ENCODE data around the gene CD180. TPM values are rescaled to one million over a fixed set of nuclear protein-coding genes. Genes with fewer than 3 reads are reported as not detected.

CD180 gene
- total RNA-seq, result 1 to 10 TPM in 1 of 2 donors, under 1 TPM in 1; 0.68 to 1.6 TPM
- long read RNA-seq, result 0 reads

DNA sequence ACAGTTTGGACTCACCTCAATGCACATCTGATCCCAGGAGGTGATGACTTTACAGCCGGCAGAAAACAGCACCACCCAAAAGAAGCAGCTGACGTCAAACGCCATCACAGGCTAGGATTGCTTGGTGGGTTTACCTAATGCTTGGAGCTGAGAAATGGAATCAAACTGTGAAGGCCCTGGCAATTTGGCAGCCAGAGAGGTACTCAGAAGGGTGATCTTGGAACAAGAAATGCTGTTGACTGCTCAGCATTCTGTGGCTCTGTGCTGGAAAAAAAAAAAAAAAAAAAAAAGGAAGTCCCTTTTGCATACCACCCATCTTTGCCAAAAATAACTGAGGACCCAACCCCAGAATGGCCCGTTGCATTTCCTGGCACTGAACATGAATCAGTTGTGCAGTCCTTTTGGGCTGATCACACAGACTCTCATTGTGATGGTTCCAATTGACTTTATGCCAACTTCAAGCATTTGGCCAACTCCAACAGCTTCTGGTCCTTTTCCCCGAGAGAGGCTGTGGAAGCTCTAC is at the start of gene CD180:
Gene CD180 (minus strand): TSS at position 263 of the 523 bp plus-strand sequence. CDS start 158 bp downstream, at position 105.
- peak; percentile 64 to 76 for ATAC-seq
- intact Hi-C loops (cut with DNase I), result no loop called here
- peak; percentile 44 for DNase-seq

DNA sequence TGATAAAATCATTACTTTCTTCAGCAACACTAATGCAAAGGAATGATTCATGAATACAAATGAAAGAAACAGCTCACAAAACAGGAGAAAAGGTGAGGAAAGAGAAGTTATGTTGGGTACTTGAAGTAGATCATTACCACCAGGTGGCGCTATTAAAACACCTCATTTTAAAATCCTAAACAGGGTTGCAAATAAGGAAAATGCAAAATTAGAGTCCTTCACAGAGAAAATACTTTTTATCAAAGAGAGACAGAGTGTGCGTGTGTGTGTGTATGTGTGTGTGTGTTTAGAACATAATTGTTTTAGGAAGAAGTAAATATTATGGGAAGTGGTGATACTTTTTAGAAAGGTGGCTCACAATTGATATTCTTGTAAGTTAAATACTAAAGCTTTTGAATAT is 49.5 kb upstream of the CD180 start:
- ATAC-seq, result peak; percentile 44 to 61
- DNase-seq, result no peak
- intact Hi-C loops (cut with DNase I), result loop anchor here (5.0 to 10.0 kb wide), 3 partner anchors 409 to 1211 kb away; no protein-coding TSS in a partner anchor

DNA sequence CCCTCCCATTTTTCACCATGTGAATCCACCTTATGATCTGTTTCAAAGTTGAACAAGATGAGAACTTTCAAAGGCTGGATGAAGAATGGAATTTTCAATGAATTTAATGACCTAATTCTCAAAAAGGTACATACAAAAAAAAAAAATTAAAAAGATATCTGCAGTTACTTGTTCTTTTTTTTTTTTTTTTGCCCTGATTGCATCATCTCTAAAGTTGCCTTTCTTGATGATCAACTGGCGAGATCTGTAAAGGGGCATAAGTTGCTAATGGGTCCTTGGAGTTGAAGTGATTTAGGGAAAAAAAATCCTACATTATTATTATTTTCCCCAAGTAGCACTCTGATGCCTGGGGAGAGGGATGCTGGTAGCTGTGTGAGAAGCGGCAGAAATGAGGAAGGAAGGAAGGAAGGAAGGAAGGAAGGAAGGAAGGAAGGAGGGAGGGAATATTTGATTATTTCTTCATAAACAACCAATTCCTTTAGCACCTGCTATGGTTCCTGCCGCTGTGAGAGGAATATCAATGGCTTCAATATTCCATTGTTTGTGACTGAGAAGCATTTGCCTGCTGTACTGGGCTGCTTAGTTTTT is 48.8 kb upstream of the CD180 start:
- intact Hi-C loops (cut with DNase I), result loop anchor here (2.0 to 10.0 kb wide), 4 partner anchors 409 to 1212 kb away; no protein-coding TSS in a partner anchor
- DNase-seq (no peak), ATAC-seq (peak in 1 of 2 donors; percentile 13)

DNA sequence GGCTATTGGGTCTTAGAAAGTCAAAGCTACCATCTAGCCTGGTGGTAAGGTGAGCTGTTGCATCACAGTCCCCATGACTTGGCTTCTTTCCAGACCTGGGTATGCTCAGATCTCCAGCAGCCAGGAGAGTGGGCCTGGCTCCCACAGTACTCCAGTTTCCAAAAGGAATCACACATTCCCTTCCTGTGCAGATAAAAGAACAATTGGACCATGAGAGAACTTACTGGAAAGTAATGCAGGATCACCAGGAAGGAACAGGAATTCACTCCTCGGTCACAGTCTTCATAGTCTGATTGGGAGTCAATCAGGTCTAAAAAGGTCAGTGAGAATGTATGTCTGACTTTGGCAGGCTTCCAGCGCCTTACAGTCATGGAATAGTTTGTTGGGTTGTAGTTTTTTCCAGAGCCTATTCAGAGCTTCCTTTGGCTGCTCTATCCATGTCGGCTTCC is 47.8 kb upstream of the CD180 start:
- intact Hi-C loops (cut with DNase I), result loop anchor here (2.0 to 10.0 kb wide), 3 partner anchors 410 to 1010 kb away; no protein-coding TSS in a partner anchor
- ATAC-seq (peak in 1 of 2 donors; percentile 56), DNase-seq (peak; percentile 67)

DNA sequence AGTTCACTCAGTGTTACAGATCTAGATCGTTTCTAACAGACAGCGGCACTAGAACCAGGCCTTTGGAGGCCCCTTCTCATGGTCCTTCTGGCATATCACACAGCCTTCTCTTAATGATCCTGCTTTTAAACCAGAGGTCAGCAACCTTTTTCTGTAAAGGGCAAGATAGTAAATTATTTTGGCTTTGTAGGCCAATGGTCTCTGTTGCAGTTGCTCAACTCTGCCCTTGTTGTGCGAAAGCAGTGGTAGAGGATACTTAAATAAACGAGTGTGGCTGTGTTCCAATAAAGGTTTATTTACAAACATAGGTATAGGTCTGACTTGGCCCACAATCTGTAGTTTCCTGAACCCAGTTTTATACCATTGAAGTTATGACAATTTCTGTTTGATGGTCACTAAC is 47.3 kb upstream of the CD180 start:
- DNase-seq (no peak), ATAC-seq (no peak)
- intact Hi-C loops (cut with DNase I), result loop anchor here (2.0 to 10.0 kb wide), 3 partner anchors 411 to 1011 kb away; no protein-coding TSS in a partner anchor

DNA sequence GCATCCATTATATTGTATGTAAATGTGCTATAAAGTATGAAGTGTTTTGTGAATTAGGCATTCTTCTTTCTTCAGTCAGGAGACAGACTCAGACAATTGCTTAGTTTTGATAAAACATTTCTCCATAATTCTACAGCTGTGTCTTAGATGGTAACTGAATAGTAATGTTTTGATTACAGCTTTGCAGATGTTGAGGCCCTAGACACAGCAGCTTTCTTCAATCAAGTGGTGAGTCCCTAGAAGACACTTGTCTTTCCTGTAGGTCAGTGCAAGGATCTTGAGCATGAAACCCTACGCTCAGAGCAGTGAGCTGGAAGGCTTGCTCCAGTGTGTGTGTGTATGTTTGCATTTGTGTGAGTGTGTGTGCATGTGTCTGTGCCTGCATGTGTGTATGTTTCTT is 46.8 kb upstream of the CD180 start:
- intact Hi-C loops (cut with DNase I), result loop anchor here (10.0 kb wide), 2 partner anchors 411 to 1011 kb away; no protein-coding TSS in a partner anchor
- DNase-seq (no peak), ATAC-seq (peak in 1 of 2 donors; percentile 30)

DNA sequence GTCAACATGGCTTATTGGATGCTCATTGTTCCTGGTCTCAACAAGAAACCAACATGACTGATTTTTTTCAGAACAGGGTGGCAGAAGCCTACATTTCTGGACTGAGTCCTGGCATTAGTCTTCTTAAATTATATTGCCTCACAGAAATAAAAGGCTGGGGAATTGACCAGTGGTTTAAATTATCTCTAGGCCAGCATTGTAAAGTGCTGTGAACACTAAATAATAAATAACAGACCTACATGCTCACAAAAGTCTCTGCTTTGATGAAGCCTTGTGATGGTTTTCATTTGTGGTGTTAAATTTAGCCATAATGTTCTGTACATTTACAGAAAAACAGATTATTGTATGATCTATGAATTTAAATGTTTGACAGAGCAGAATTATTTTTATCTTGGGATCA is 44.7 kb upstream of the CD180 start:
- intact Hi-C loops (cut with DNase I), result loop anchor here (10.0 kb wide), 2 partner anchors 413 to 1013 kb away; no protein-coding TSS in a partner anchor
- DNase-seq (no peak), ATAC-seq (no peak)

DNA sequence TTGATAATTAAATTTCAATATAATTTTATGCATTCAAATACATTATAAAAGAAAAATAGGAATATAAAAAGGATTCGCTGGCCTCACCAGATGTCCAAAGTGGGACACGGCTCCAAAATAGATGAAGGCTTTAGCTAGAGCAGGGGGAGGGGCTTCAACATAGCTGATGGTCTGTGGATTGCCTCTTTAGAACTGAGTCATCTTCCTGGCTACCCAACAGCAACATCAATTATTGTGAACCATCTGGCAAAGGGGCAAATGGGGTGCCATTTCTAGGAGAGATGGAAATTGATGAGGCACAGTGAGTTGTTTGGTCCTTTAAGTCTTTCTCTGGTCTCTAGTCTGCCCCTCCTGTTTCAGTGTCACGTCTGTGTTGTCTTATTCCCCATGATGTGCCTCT is 44.2 kb upstream of the CD180 start:
- intact Hi-C loops (cut with DNase I), result loop anchor here (10.0 kb wide), 2 partner anchors 414 to 1014 kb away; no protein-coding TSS in a partner anchor
- DNase-seq, result no peak
- no peak for ATAC-seq

DNA sequence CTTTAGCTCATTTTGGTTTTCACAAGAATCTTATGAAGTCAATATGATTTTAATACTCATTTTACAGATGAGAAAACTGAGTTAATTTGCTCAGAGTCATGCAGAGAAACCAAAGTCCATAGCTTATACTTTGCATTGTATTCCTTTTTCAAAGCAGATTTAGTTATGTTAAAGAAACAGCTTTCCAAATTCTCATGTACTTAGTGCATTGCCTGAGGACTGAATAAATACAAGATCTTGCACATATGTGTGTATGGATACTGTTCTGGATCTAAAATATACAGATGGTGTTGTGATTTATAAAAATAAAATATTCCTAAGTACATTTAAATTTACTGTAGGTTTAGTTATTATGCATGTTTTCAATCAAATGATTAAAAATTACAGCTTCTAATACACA is 43.5 kb upstream of the CD180 start:
- no peak for DNase-seq
- intact Hi-C loops (cut with DNase I), result loop anchor here (10.0 kb wide), 2 partner anchors 415 to 1015 kb away; no protein-coding TSS in a partner anchor
- ATAC-seq, result no peak

DNA sequence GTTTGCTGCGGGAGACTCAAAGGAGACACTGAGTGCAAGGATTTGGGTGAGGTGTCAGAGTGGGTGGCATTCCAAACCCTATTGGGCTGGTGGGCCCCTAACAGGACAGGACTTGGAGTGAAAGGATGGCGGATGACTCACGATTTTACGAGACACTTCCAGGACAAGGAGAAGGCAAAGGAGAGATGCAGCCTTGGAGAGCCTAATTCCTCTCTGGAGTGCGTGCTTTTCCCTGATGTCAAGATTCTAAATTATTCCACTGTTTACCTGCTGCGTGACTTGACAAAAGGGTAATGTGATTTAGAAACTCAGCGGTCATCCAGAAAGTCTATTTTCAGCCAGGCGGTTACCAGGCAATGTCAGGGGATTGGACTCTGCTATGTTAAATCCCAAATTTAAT is 41.6 kb upstream of the CD180 start:
- DNase-seq, result no peak
- no peak for ATAC-seq
- intact Hi-C loops (cut with DNase I), result no loop called here

DNA sequence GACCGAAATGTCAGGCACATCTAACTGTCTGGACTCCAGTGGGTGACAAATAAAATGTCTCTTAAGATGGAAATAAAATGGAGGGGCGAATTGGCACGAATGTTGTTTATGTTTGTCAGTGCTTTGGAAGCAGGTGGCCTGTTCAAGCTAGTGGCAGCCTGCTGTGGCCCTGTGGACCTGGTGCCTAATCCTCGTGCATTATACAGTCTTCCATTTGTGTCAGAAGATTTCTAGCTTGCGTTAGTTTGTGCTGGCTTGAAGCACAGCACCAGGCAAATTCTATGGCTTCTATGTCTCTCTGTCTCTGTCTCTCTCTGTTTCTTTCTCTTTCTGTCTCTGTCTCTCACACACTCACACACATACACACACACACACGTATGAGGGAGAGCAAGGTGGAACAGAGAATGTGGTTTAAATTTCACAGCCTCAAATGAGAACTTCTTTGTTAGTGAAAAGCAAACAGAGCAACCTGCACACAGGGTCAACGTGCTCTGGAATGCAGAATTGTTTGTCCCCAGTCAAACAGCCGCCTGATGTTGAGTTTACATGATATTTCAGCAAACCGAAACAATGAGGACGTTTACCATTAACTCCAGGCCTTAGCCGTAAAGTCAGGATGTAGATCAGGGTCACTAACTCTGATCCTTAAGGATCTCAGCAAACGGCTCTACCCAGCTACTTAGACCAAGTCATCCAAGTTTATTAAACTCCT is 39.0 kb upstream of the CD180 start:
- ATAC-seq (no peak), DNase-seq (no peak)
- intact Hi-C loops (cut with DNase I), result no loop called here

DNA sequence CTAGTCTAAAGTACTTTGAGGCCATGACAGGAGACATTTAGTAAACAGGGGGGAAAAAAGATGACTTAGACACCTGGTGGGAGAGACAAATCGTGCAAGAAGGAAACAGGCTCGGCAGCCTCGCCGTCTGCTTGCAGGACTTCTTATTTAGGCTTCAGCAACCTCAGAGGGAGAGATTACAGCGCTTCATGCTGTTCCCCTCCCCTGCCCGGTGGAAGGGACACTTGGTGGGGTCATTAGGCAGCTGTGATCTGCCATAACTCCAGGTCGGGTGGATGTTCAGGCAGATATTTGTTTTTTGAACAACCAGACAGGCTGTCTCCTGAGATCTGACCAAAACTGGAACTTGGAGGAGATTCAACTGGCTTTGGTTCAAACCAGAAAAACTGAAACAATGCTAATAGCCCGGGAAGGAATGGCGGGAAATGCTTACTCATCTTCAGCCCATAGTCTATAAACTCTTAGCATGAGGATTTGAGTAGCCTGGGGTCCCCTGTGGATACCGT is 38.1 kb upstream of the CD180 start:
- intact Hi-C loops (cut with DNase I), result no loop called here
- ATAC-seq (peak; percentile 53 to 83), DNase-seq (no peak)

DNA sequence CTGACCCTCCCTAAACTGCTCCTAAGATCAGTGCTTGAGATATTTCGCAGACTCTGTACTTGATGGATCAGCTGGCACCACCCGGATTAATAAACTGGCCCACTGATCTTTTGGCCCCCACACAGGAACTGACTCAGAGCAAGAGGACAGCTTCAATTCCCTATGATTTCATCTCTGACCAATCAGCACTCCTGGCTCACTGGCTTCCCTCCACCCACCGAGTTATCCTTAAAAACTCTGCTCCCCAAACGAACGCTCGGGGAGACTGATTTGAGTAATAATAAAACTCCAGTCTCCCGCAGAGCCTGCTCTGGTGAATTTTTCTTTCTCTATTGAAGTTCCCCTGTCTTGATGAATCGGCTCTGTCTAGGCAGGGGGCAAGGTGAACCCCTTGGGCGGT is 36.5 kb upstream of the CD180 start:
- intact Hi-C loops (cut with DNase I), result no loop called here
- peak in 1 of 2 donors; percentile 30 for ATAC-seq

DNA sequence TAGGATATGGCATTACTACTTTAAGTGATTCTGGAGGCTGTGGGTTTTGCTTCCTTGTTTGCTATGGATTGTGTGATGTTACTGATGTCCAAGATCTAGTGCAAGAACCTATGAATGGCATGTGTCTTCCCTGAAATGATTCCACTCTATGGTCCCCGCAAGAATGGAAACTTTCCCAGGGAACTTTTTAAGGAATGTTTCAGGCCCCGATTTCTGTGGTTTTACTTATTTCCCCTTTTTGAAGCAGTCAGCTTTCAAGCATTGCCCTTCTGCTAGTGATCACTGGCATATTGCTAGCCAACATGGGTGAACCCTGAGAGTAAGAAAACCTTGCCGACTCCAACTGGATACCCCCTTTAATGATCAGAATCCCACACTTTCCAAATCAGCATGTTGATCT is 26.6 kb upstream of the CD180 start:
- intact Hi-C loops (cut with DNase I), result no loop called here
- no peak for DNase-seq
- no peak for ATAC-seq

More for the DNA sequence above, 36.5 kb upstream of the CD180 start:
- DNase-seq, result no peak

DNA sequence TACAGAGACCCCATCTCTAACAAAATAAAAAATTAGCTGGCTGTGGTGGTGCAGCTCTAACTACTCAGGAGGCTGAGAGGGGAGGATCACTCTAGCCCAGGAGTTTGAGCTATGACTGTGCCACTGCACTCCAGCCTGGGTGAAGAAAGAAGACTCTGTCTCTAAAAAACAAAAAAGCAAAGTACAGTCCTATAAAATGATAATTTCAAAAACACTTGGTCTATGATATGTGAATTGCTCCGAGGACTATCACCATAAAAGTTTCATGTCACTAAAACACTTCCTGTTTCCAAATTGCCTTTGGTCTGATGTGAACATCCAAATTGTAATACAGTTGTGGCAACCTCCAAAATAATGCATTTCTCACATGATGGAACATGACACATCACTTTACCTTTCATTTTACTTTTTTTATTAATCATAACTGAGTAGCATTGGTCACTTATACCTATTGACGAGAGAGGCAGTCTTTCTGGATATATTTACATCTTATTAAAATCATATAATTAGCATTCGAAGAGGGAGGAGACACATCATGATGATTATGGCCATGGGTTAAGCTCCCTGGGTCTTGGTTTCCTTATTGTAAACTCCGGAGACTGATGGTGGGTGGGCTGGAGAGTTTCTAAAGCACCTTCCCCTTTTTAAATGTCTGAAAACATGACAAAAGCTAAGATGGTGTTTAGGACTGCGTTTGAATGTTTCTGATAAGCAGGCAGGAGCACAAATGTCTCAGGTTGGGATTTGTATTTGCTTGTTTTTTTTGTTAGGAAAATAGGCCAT is 25.8 kb upstream of the CD180 start:
- ATAC-seq (peak in 1 of 2 donors; percentile 16), DNase-seq (no peak)
- intact Hi-C loops (cut with DNase I), result no loop called here

DNA sequence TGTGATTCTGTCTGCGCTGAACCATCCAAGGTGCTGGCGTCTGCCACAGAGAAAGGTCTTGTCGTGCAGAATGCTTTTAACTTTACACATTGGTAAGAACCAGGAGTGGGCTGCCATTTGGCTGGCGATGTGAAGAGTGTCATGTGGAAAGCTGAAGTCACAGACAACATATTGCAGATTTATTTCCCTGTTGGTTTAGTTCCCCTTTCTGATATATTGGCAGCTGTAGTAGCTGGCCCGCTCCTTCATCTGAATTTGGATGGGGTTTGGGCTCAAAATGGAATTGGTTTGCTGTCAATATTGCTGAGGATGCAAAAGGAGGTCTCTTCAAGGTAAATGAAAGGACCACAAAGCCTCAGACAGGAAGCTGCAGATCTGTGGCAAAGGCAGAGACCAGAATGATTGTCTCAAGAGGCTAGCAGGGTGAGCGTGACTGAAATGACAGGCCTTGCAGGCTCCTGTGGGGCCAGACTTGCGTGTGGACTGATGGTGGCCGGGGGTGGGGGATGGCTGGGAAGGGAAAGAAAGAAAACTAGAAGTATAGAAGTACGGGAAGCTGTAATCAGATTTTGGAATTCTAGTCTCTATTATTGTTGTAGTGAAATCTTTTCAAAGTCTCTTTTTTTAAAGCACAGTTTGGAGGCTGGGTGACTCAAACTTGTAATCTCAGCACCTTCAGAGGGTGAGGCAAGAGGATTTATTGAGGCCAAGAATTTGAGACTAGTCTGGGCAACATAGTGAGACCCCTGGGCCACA is 25.1 kb upstream of the CD180 start:
- peak; percentile 34 to 35 for ATAC-seq
- DNase-seq, result no peak
- intact Hi-C loops (cut with DNase I), result no loop called here

DNA sequence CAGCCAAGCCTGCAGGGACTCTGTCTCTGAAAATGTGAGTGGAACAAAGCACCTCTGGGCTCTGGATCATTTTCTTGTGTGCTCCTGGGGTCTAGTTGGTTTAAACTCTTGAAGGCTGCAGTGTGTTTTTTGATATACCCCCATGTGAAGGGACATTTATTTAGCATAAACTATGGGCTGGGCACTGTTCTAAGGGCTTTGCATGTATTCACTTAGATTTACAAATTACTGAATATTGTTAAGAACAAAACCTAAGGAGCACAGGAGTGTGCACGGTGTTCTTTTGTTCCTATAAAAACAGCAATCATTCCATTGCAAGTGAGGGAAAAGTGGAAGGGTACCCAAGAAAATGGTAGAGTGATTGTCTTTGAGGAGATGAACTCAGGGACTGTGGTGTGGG is 20.0 kb upstream of the CD180 start:
- no peak for ATAC-seq
- intact Hi-C loops (cut with DNase I), result no loop called here

More for the DNA sequence above, 20.0 kb upstream of the CD180 start:
- DNase-seq, result no peak
